Measurements from ENCODE around the gene POU2F1. TPM values are rescaled to one million over a fixed set of nuclear protein-coding genes. Genes with fewer than 3 reads are reported as not detected.
A peak's percentile ranks its signal among the peaks of the same experiment; 100 is the strongest.

The POU2F1 gene
- total RNA-seq, 2 donors from 2014 or later: 48.6 to 49.4 TPM

GRCh38 chr1:167216809-167217208 is 3.9 kb upstream of the POU2F1 start:
- H3K9me3 Mint-ChIP-seq: peaks cover 7% of the 10 kb centered on the region
- H3K9me3 ChIP-seq (ENCODE audit: control insufficient read depth, low read length): no peaks in the 10 kb centered on the region
- no peaks in the 10 kb centered on the region for H3K36me3 ChIP-seq (ENCODE audit: control insufficient read depth, insufficient read depth, low read length)
- no peak overlapping the region for H3K27ac Mint-ChIP-seq
- H3K36me3 Mint-ChIP-seq (ENCODE audit: low read depth): no peaks in the 10 kb centered on the region
- no peaks in the 10 kb centered on the region for H3K27me3 ChIP-seq (ENCODE audit: control insufficient read depth, insufficient read depth, low read length, poor library complexity, severe bottlenecking)
- no peaks in the 10 kb centered on the region for H3K27me3 Mint-ChIP-seq (ENCODE audit: insufficient read depth)
- no peak overlapping the region for H3K4me3 Mint-ChIP-seq
- DNase-seq: no peak
- H3K27ac ChIP-seq (ENCODE audit: low read depth, low read length): no peak overlapping the region
- H3K4me1 ChIP-seq (ENCODE audit: control insufficient read depth, insufficient read depth, low read length): no peaks in the 10 kb centered on the region
- H3K4me1 Mint-ChIP-seq: peaks cover 14% of the 10 kb centered on the region
- no peak for TF ChIP-seq CTCF (conservative IDR thresholded peaks at IDR 0.05)
- H3K4me3 ChIP-seq (ENCODE audit: low read length): no peak overlapping the region
- H3K9ac ChIP-seq (ENCODE audit: extremely low read depth, low read length, poor library complexity, severe bottlenecking): no peak overlapping the region

GRCh38 chr1:167219194-167219593 is 1.5 kb upstream of the POU2F1 start:
- H3K27me3 Mint-ChIP-seq (ENCODE audit: insufficient read depth): no peaks in the 10 kb centered on the region
- peaks cover 33% of the 10 kb centered on the region for H3K4me1 Mint-ChIP-seq
- no peaks in the 10 kb centered on the region for H3K9me3 ChIP-seq (ENCODE audit: control insufficient read depth, low read length)
- peak overlapping the region; percentile 92 for H3K9ac ChIP-seq (ENCODE audit: extremely low read depth, low read length, poor library complexity, severe bottlenecking)
- no peaks in the 10 kb centered on the region for H3K4me1 ChIP-seq (ENCODE audit: control insufficient read depth, insufficient read depth, low read length)
- WGBS, 2 experiments (ENCODE audit: insufficient coverage in 1 of 2, insufficient read length in 1 of 2): 67 to 70% methylated on average over 5 of the region's 5 CpGs
- no peak for TF ChIP-seq CTCF (conservative IDR thresholded peaks at IDR 0.05)
- H3K9me3 Mint-ChIP-seq: peaks cover 7% of the 10 kb centered on the region
- H3K36me3 ChIP-seq (ENCODE audit: control insufficient read depth, insufficient read depth, low read length): no peaks in the 10 kb centered on the region
- no peaks in the 10 kb centered on the region for H3K27me3 ChIP-seq (ENCODE audit: control insufficient read depth, insufficient read depth, low read length, poor library complexity, severe bottlenecking)
- peak overlapping the region; percentile 74 for H3K4me3 Mint-ChIP-seq
- no peak for DNase-seq
- peak overlapping the region; percentile 97 for H3K4me3 ChIP-seq (ENCODE audit: low read length)
- no peaks in the 10 kb centered on the region for H3K36me3 Mint-ChIP-seq (ENCODE audit: low read depth)
- peak overlapping the region; percentile 100 for H3K27ac Mint-ChIP-seq
- H3K27ac ChIP-seq (ENCODE audit: low read depth, low read length): no peak overlapping the region

GRCh38 chr1:167219646-167220536 is 795 bp upstream of the POU2F1 start:
- Histone ChIP-seq H3K27ac (ENCODE audit: low read depth, low read length) (peak overlapping the region; percentile 96), H3K4me1 (ENCODE audit: control insufficient read depth, insufficient read depth, low read length) (no peaks in the 10 kb centered on the region), H3K4me3 (ENCODE audit: low read length) (peak overlapping the region; percentile 97), H3K9me3 (ENCODE audit: control insufficient read depth, low read length) (no peaks in the 10 kb centered on the region), H3K36me3 (ENCODE audit: control insufficient read depth, insufficient read depth, low read length) (no peaks in the 10 kb centered on the region), H3K9ac (ENCODE audit: extremely low read depth, low read length, poor library complexity, severe bottlenecking) (peak overlapping the region; percentile 92), H3K27me3 (ENCODE audit: control insufficient read depth, insufficient read depth, low read length, poor library complexity, severe bottlenecking) (no peaks in the 10 kb centered on the region)
- WGBS, 2 experiments (ENCODE audit: insufficient coverage in 1 of 2, insufficient read length in 1 of 2): 1 to 2% methylated on average over 37 to 55 of the region's 55 CpGs
- Mint-ChIP-seq H3K9me3 (peaks cover 7% of the 10 kb centered on the region), H3K27me3 (ENCODE audit: insufficient read depth) (no peaks in the 10 kb centered on the region), H3K4me1 (peaks cover 33% of the 10 kb centered on the region), H3K4me3 (peak overlapping the region; percentile 74), H3K36me3 (ENCODE audit: low read depth) (no peaks in the 10 kb centered on the region), H3K27ac (peak overlapping the region; percentile 100)
- TF ChIP-seq CTCF (conservative IDR thresholded peaks at IDR 0.05): peak; percentile 53
- DNase-seq: peak; percentile 99

All from endodermal cell (in vitro differentiated cells).